GM23248 (cell line): ENCODE results near the gene NCF2.

Experiments used
- EZH2 ChIP-seq: fragments of 200-600 bp; sonication (generic); IDR thresholded peaks from 2 replicates; pipeline ENCODE4 v1.6.1; 2018; ENCODE audit warnings: antibody characterized with exemption, mild to moderate bottlenecking; ENCODE audit not compliant: insufficient read depth, poor library complexity, severe bottlenecking
- EZH2phosphoT487 ChIP-seq: fragments of 200-600 bp; sonication (generic); IDR thresholded peaks from 2 replicates; pipeline ENCODE4 v1.6.1; 2018; ENCODE audit warnings: antibody characterized with exemption, moderate library complexity, mild to moderate bottlenecking, low read depth; ENCODE audit not compliant: insufficient read depth

- no peak for TF ChIP-seq EZH2
- TF ChIP-seq EZH2phosphoT487: no peak
Observed at GRCh38 chr1:183577897-183578465, 12.3 kb downstream of the NCF2 start.
